Right ventricle myocardium inferior (tissue), 1 donor: Measurements from ENCODE around the gene PLEKHA1. TPM values are rescaled to one million over a fixed set of nuclear protein-coding genes. Genes with fewer than 3 reads are reported as not detected.

Experiments
- ATAC-seq: fragments of 200-7000 bp; cut with Tn5 transposase; one replicate; pipeline ENCODE4 v1.9.1; 2020; ENCODE audit warnings: mild to moderate bottlenecking, moderate library complexity
- DNase-seq: peaks from one replicate; pipeline ENCODE4 v3.0.0; 2021; ENCODE audit errors: missing footprints
- intact Hi-C: fragments of 100-400 bp; cut with DNase I; formaldehyde crosslinking; loops from one replicate; pipeline ENCODE4 v1.11.0; 2022
- long read RNA-seq: library from polyadenylated mRNA; unstranded; transcript quantifications from one replicate; pipeline ENCODE4 v2.0.0, GENCODE V29; 2021
- total RNA-seq: library from RNA; stranded (reverse); fragmentation: NEBNext Ultra II Directional; extraction: Animal tissue kit (Norgen Biotek cat#: 25700); gene quantifications from one replicate; pipeline ENCODE4 v1.2.1, GENCODE V29; 2021
- donor health status: DM: no; HTN: yes; CAD: no; lungs with severe emphysema.

PLEKHA1 gene
- total RNA-seq = 68.0 TPM
- long read RNA-seq, partial matches to known transcripts = 7 of 49 reads
- long read RNA-seq, other reads (novel, unspliced or antisense) = 42 of 49 reads

GRCh38 chr10:122374237-122374858 is at the start of gene PLEKHA1:
Gene PLEKHA1, plus strand, starts transcription at chr10:122374708. Its CDS starts 18,493 bp downstream, at chr10:122393201.
- intact Hi-C loops = loop anchor here (2.0 kb wide), 1 partner anchor 32 kb away; no protein-coding TSS in a partner anchor
- peak; percentile 98 for DNase-seq
- peak; percentile 95 for ATAC-seq

GRCh38 chr10:122325235-122325634 is 49.3 kb upstream of the PLEKHA1 start:
- intact Hi-C loops = no loop called here
- no peak for ATAC-seq
- no peak for DNase-seq

- no peak for ATAC-seq
- no peak for DNase-seq
- intact Hi-C loops = no loop called here
Observed at GRCh38 chr10:122326385-122326784, 48.1 kb upstream of the PLEKHA1 start.

GRCh38 chr10:122326806-122327205 is 47.7 kb upstream of the PLEKHA1 start:
- intact Hi-C loops = no loop called here
- ATAC-seq = no peak
- no peak for DNase-seq

GRCh38 chr10:122327237-122328206 is 47.0 kb upstream of the PLEKHA1 start:
- DNase-seq = no peak
- no peak for ATAC-seq
- intact Hi-C loops = no loop called here

GRCh38 chr10:122328676-122329075 is 45.8 kb upstream of the PLEKHA1 start:
- peak; percentile 35 for ATAC-seq

GRCh38 chr10:122329416-122329815 is 45.1 kb upstream of the PLEKHA1 start:
- intact Hi-C loops = no loop called here
- DNase-seq (no peak), ATAC-seq (no peak)

More at GRCh38 chr10:122328676-122329075, 45.8 kb upstream of the PLEKHA1 start:
- DNase-seq = no peak
- intact Hi-C loops = no loop called here

GRCh38 chr10:122331100-122331499 is 43.4 kb upstream of the PLEKHA1 start:
- DNase-seq (no peak), ATAC-seq (no peak)
- intact Hi-C loops = no loop called here

- DNase-seq (no peak), ATAC-seq (no peak)
- intact Hi-C loops = no loop called here
Observed at GRCh38 chr10:122331615-122332446, 42.7 kb upstream of the PLEKHA1 start.

GRCh38 chr10:122333037-122333436 is 41.5 kb upstream of the PLEKHA1 start:
- DNase-seq (no peak), ATAC-seq (no peak)
- intact Hi-C loops = no loop called here

- no peak for DNase-seq
- intact Hi-C loops = no loop called here
- ATAC-seq = no peak
Observed at GRCh38 chr10:122336332-122336731, 38.2 kb upstream of the PLEKHA1 start.

GRCh38 chr10:122336961-122337360 is 37.5 kb upstream of the PLEKHA1 start:
- DNase-seq = no peak
- ATAC-seq = no peak
- intact Hi-C loops = no loop called here

GRCh38 chr10:122338609-122339441 is 35.7 kb upstream of the PLEKHA1 start:
- ATAC-seq (no peak), DNase-seq (no peak)
- intact Hi-C loops = no loop called here

- intact Hi-C loops = loop anchor here (2.0 to 5.0 kb wide), 2 partner anchors 34 to 226 kb away; no protein-coding TSS in a partner anchor
- DNase-seq (no peak), ATAC-seq (peak; percentile 77)
Observed at GRCh38 chr10:122341141-122341810, 33.2 kb upstream of the PLEKHA1 start.

- ATAC-seq (peak; percentile 40), DNase-seq (no peak)
- intact Hi-C loops = loop anchor here (2.0 to 5.0 kb wide), 4 partner anchors 32 to 225 kb away; partner anchors contain the start of gene PLEKHA1
Observed at GRCh38 chr10:122342293-122343134, 32.0 kb upstream of the PLEKHA1 start.

- no peak for DNase-seq
Observed at GRCh38 chr10:122343135-122343800, 31.2 kb upstream of the PLEKHA1 start.

More at GRCh38 chr10:122343135-122343800, 31.2 kb upstream of the PLEKHA1 start:
- no peak for ATAC-seq
- intact Hi-C loops = loop anchor here (2.0 to 5.0 kb wide), 4 partner anchors 32 to 224 kb away; partner anchors contain the start of gene PLEKHA1
